Stimulated activated CD4-positive, alpha-beta T cell treated with anti-CD3 and anti-CD28 coated beads, Interleukin-15, amount 100 ng/mL, for 24 hours (primary cell): ENCODE data around the gene RYK.
"Not testable (repeated sequence)": the region's sequence is repeated elsewhere in the genome, so short reads cannot be mapped to it uniquely, and the experiment has no call there.

Source experiments
- DNase-seq: peaks from one replicate; pipeline ENCODE4 v3.0.0-alpha.2; 2020

RYK gene

DNA sequence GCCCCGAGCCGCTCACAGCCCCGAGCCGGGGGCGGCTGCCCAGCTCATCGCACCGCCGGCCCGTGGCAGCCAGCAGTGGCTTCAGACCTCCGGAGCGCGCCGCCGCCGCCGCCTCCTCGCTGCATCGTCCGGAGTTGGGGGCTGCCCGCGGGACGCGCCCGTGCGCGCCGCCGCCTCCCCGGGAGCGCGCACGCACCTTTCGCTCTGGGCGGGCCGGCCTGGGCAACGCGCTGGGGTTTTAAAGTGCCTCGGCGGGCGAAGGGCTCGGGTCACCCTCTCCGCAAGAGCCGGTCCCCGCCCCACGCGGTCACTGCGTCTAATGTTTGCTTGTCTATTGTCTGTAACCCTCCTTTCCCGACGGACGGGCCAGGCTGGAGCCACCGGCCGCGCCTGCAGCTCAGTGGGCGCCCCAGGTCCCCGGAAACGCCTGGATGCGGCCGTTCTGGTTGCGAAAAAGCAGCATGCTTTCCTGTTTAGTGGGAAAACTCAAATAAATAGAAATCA, at the start of gene RYK:
RYK (minus strand) TSS at position 143 of the 504 bp plus-strand sequence. CDS start 205 bp downstream, outside the sequence.
- peak; percentile 79 for DNase-seq

DNA sequence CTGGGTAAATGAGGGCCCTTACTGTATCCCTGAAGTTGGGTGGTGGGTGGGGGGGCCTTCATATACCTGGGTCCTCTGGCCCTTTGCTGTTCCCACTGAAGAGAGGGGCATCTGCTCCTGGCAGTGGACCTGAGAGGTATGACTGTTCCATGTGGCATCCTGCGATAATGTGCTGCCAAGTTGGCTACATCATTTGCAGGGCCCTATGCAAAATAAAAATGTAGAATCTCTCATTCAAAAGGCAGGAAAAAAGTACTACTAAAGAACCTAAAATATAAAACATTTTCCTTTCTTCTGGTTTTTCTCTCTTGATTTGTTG, 49.2 kb upstream of the RYK start:
- no peak for DNase-seq

GRCh38 chr3:134299185-134299887, 48.7 kb upstream of the RYK start:
- no peak for DNase-seq

DNA sequence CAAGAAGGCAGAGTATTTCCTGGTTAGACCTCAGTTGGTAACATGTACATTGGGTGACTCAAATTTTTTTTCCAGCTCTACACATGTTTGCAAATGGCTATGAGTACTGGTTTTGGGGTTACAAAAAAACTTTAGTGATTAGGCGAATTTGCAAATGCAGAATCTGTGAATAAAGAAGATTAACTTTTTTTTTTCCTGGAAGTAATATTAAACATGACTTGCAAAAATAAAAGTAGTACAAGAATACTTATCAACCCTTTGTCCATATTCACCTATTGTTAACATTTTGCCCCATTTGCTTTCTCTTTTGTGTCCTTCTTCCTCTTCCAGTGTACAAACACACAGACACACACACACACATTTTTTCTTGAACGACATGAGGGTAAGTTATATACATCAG, 47.6 kb upstream of the RYK start:
- no peak for DNase-seq

DNA sequence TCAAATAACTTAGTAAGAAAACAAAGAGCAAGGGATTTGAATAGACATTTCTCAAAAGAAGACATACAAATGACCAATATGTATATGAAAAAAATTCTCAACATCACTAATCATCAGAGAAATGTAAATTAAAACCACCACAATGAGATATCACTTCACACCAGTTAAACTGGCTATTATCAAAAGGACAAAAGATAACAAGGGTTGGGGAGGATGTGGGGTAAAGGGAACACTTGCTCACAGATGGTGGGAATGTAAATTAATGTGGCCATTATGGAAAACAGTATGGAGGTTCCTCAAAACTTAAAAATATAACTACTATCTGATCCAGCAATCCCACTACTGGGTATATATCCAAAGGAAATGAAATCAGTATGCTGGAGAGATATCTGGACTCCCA, 46.0 kb upstream of the RYK start:
- DNase-seq: no peak

DNA sequence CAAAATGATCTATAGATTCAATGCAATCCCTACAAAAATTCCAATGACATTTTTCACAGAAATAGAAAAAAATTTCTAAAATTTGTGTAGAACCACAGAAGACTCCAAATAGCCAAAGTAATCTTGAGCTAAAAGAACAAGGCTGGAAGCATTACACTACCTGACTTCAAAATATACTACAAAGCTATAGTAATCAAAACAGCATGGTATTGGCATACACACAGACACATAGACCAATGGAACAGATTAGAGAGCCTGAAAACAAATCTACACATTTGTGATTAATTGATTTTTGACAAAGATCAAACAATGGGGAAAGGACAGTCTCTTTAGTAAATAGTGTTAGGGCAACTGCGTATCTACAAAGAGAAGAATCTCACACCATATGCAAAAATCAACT, 45.3 kb upstream of the RYK start:
- no peak for DNase-seq

DNA sequence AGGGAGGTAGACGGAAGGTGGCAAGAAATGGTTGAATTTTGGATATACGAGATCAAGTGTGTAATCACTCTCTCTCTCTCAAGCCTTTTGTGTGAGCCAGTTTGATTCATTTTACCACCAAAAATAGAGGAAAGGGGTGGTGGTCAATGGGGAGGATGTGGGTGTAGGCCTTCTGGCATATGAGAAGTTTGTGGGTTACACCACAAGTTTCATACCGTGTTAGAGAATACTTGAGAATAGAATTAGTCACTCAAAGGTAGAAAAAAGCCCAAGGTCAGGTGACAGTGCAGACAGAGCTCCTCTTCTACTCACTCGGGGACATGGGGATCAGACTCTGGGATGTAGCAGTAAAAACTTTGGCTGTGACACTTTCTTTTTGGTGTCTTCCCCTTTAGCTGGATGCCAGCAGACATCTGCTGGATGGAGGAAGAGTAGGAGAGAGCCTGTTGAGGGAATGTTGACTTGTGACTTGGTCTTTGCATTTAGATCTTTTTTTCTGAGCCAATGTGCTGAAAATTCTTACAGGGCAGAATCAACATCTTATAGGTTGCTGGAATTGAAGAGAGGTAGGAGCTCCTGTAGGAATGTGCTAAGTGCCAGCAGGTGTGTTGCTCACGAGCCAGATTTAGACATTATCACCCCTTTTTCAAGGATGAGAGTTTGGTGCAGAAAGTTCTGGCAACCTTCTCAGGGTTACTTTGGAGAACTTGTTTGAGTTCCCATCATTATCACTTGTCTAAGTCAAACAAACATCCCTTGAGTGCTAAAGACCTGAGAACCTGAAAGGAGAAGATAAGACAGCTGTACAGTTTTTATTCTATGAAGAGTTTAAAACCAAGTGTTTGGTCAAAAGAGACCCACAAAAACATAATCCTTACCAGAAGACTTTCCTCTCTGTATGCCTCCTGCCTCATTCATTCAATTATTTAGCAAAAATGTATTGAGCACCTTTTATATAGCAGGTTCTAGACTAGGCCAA, 43.9 kb upstream of the RYK start:
- peak; percentile 78 for DNase-seq

GRCh38 chr3:134291319-134292254, 40.9 kb upstream of the RYK start:
- no peak for DNase-seq

GRCh38 chr3:134287512-134287911, 36.9 kb upstream of the RYK start:
- DNase-seq: no peak

DNA sequence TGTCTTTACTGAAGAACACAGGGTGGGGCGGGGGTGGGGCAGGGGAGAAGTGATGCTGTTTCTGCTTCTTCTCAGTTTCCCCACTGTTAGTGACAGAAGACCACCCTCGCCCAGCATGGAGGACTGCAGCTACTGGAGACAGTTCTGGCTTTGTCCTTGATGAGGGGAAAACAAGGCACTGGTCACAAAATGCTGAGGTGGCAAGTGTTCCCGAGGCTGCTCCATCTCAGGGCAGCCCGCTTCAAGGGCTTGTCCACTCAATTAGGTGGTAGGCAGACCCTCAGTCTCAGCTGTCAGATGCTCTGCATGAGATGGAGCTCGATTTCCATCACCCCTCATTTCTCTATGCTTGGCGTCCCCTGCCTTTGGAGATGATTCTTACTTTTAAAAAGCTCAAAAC, 33.8 kb upstream of the RYK start:
- DNase-seq: no peak

DNA sequence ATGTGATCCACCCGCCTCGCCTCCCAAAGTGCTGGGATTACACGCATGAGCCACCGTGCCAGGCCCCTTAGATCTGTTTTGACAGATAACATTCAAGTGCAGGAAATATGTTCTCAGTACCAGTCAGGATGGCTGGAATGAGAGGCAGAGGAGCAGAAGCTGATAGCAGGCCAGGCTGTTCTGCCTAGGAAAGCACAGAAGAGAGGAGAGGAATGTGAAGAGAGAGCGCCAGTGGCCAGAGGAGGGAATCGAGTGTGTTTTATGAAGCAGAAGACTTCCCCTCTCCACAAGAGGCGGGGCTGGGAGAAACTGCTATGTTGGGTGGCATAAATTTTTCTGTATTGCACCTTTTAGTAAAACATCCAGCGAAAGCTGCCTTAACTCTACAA, 32.0 kb upstream of the RYK start:
- DNase-seq: no peak

DNA sequence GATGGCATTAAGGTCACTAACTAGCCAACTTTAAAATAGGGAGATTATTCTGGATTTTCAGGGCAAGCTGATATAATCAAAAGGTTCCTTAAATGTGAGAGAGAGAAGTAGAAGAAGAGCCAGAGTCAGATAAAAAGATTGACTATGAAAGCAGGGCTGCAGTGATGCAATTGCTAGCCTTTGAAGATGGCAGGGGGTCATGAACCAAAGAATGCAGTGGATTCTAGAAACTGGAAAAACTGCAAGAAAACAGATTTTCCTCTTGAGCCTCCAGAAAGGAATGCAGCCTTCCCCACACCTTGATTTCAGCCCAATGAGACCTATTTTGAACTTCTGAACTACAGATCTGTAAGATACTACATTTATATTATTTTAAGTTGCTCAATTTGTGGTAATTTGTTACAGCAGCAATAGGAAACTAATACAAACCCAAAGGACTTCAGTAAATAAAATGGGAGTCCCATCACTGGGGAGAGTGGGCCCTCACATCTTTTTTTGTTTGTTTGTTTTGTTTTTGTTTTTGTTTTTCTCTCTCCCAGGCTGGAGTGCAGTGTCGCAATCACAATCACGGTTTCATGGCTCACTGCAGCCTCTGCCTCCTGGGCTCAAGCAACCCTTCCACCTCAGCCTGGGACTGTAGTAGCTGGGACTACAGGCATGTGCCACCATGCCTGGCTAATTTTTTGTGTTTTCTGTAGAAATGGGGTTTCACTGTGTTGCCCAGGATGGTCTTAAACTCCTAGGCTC, 31.4 kb upstream of the RYK start:
- no peak for DNase-seq

DNA sequence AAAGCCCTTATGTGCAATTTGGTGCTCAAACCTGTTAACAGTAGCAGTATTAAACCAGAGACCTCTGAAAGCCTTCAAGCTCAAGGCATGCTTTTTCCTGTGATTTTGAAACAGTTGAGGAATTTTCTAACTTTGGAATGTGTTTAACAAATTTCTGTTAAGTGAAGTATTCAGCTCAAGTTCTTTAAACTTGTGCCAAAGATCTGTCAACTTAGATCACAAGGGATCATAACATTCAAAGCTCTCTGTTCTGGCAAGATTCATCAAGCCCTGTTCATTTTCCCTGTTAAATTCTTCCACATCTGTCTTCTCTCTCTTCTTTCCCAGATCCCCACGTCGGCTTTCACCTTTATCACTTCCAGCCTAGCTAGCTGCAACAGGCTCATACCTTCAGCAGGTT, 28.8 kb upstream of the RYK start:
- no peak for DNase-seq

- no peak for DNase-seq
Measured at GRCh38 chr3:134277066-134277660, 26.5 kb upstream of the RYK start.

- DNase-seq: no peak
Measured at GRCh38 chr3:134276086-134276485, 25.4 kb upstream of the RYK start.

GRCh38 chr3:134275110-134275509, 24.5 kb upstream of the RYK start:
- not testable (repeated sequence) for DNase-seq

GRCh38 chr3:134274571-134274970, 23.9 kb upstream of the RYK start:
- no peak for DNase-seq

DNA sequence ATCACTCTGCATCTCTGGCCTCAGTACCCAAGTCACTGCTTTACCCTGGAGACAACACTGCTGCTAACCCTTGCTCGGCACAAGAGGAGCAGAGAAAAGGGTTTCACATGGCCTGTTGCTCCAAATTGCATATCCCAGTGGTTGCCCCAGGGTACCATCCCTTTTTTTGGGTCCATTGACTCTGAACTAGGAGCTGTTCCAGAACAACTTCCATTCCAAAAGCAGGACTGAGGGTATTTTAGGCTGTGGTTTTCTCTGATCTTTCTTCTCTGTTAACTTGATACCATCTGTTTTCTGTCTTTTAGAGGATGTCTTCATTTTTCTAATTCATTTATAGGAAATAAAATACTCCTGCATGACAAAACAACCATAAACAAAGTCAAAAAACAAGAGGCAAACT, 17.3 kb upstream of the RYK start:
- DNase-seq: no peak

GRCh38 chr3:134260987-134261386, 10.3 kb upstream of the RYK start:
- no peak for DNase-seq

DNA sequence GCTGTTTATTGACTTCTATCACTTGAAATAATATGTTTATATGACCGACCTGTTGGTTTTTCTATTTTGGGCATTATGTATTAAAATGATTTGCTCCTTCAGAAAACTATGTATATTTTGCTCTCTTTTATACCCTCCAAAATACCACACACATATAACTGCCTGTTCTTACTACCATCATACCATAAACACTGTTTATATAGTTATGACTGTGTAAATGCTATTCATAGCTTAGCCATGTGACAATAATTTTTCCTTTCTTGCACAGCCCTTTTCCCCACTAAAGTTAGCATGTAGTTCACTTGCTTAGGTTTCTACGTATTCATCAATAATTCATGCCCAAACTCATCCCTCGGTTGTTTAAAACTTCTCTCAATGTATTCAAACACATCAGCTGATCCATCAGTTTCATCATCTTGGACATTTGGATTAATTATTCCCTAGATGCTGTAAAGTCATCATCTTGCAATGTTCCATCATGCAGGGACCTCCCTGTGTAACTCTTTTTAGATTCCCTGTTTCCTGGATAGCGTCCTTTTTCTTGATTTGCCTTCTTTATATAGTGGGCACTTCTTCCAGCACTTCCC, 8.2 kb upstream of the RYK start:
- DNase-seq: no peak

- DNase-seq: no peak
Measured at GRCh38 chr3:134255404-134255803, 4.7 kb upstream of the RYK start.
